HG03565 (cell line): ENCODE results near the gene MRPL16.
A peak's percentile ranks its signal among the peaks of the same experiment; 100 is the strongest.
"Not testable (repeated sequence)": the region's sequence is repeated elsewhere in the genome, so short reads cannot be mapped to it uniquely, and the experiment has no call there.

Experiments
- ATAC-seq: cut with Tn5 transposase; IDR thresholded peaks from one replicate; pipeline ENCODE4 v1.9.1; 2021; ENCODE audit warnings: mild to moderate bottlenecking, moderate library complexity; ENCODE audit not compliant: unreplicated experiment

Gene MRPL16

DNA sequence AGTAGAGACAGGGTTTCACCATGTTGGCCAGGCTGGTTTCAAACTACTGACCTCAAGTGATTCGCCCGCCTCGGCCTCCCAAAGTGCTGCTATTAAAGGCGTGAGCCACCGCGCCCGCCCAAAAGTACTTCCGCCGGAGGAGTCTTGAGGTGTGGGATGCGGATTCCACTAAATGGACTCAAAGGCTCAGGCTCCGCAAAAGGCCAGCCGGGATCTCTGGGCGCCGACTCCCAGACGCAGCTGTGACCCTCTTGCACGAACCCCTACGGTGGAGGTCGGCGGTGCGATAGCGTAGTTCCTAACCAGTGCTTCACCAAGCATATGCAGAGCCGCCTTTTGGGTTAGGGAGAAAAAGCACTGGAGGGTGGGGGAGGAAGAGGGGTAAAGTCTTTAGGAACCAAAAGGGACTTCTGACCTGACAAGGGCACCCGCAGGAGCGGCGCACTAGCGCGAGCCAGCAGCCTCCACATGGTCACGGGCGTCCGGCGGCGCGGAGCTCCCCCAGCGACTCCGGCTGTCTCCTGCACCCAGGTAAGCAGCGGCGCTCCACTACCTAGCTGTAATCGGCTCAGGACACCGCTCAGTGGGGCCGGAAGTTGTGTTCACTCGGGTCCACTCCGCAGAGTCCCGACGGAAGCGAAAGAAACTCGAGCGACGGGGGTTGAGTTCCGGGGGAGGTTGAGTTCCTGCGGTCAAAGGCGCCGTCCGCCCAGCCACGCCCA is at the start of gene MRPL16:
Gene MRPL16 (minus strand): TSS at position 590 of the 722 bp plus-strand sequence. CDS start 120 bp downstream, at position 470.
- peak; percentile 95 for ATAC-seq

DNA sequence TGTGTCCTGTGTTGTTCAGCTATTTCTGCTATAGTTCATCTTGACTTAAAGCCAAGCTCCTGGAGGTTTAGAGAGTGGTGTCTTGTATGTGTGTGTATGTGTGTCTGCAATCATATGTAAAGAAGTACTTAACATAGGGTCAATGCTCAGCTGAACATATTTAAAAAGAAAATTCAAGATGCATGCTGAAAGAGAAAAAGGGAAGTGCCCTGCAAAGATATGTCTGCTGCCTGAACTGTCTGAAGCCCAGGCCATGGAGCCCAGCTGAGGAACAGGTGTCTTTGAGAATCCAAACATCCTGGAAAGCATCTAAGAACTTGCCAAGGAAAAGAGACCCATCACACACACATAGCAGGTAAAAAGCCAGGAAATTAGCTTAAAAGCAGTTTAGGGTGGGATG is 49.1 kb upstream of the MRPL16 start:
- no peak for ATAC-seq

DNA sequence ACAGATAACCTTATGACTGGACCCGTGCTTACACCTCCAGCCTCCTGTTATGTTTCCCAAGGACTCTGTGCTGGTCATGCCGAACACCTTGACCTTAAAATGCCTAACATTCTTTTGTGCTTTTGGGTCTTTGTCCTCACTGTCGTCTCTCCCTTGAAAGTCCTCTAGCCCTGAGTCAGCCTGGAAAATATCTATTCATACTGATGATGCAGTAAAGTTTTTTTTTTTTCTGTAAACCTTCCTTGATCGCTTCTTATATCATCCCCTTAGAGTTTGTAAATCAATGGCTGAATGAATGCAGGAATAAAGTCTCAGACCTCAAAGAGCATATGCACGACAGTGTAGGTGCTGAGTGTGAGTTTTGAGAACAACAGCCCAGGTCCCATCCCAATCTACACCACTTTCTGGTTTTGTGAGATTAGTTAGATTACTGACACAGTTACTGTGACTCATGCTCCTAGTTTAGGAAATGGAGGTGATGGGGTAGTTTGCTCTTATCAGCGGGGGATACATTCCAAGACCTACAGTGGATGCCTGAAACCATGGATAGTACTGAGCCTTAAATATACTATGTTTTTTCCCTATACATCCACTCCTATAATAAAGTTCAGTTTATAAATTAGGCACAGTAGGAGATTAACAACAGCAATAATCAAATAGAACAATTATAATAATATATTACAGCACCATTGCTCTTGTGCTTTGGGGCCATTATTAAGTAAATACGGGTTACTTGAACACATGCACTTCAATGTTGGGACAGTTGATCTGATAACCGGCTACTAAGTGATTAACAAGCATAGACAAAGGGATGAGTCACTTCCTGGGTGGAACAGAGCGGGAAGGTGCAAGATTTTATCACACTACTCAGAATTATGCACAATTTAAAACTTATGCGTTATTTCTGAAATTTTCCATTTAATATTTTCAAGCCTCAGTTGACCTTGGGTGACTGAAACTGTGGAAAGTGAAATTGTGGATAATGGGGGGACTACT is 47.2 kb upstream of the MRPL16 start:
- ATAC-seq = no peak

DNA sequence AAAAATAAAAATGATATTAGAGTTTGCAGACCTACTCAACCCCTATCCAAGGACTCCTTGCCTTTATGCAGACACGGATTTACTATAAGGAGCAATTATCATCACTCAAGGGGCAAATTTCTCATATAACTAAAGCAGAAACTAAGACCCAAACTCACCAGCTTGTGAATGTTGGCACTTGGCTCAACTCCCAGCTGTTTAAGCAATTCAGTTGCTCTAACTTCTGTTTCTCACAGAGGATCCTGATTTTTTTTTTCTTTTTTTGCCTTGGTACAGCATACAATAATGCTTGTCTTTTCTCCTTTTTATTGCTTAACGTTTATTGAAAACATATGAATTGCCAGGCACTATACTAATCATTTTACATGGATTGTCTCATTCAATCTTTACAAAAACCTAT is 44.3 kb upstream of the MRPL16 start:
- no peak for ATAC-seq

DNA sequence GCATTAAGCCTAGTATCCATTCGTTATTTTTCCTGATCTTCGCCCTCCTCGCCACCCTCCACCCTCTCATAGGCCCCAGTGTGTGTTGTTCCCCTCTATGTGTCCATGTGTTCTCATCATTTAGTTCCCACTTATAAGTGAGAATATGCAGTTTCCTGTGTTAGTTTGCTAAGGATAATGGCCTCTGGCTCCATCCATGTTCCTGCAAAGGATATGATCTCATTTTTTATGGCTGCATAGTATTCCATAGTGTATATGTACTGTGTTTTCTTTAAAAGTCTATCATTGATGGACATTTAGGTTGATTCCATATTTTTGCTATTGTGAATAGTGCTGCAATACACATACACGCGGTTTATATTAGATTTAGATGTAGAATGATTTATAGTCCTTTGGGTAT is 40.8 kb upstream of the MRPL16 start:
- not testable (repeated sequence) for ATAC-seq

DNA sequence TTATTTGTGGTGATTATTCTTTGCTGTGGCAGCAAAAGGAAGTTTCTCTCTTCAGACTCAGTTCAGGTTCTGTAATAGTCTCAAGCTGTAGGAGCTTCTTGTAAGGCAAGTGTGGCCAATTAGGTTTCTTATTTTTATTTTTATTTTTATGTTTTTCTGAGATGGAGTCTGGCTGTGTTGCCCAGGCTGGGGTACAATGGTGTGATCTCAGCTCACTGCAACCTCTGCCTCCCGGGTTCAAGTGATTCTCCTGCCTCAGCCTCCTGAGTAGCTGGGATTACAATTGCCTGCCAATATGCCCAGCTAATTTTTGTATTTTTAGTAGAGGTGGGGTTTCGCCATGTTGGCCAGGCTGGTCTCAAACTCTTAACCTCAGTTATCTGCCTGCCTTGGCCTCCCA is 39.0 kb upstream of the MRPL16 start:
- not testable (repeated sequence) for ATAC-seq

DNA sequence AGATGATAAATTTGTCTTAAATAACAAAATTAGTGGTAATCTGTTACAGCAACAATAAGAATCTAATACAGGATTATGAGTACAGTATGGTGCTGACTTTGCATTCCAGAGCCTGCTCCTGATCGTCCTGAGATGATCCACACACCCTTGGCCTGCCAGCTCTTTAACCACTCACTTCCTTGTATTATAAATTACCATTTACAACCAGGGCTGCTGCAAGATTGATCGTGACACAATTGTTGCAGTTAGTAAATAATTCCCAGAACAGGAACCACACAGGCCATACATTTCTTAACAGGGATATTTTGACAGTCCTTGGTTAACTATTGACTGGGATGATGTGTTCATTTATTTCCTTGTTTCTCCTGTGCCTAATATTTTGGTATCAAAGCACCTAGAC is 38.6 kb upstream of the MRPL16 start:
- ATAC-seq = no peak

DNA sequence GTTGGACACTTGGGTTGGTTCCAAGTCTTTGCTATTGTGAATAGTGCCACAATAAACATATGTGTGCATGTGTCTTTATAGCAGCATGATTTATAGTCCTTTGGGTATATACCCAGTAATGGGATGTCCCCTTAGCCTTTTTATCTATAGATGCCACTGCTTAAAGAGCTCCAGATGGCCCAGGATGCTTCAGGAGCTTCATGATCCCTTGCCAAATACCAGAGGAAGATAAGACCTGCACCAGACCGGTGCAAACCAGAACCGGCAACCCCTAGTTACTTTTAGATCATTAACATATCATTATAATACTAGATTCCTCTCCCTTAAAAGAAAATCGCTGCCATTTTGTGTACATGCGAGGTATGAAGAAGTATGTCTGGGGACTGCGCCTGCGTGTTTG is 37.9 kb upstream of the MRPL16 start:
- ATAC-seq = not testable (repeated sequence)

DNA sequence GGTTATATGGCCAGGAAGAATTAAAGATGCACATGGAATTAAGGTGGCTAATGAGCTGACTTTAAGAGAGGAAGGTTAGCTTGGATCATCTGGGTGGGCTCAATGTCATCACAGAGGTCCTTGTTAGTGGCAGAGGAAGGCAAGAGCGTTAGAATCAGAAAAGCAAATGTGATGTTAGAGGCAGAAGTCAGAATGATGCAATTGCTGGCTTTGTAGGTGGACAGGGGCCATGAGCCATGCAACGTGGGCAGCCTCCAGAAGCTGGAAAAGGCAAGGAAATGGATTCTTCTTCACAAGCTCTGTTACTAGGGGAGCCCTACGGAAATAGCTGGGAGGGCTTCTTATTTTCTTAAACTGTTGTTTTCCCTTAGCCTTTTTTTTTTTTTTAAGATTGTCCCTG is 37.0 kb upstream of the MRPL16 start:
- ATAC-seq = no peak

DNA sequence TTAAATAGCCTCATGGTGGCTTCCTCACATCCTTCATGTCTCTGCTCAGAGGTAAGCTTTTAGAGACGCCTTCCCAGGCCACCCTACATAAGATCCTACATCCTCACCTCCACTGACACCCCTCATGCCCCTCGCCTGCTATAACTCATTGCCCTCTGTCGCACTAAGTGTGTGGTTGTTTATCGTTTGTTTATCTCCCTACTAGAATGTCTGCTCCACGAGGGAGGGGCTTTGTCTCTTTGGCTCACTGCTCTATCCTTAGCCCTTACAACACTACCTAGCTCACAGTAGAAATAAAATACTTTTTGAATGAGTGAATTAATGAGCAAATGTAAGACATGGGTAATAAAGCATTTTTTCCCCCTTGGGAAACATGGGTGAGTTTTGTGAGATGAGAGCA is 36.0 kb upstream of the MRPL16 start:
- no peak for ATAC-seq

DNA sequence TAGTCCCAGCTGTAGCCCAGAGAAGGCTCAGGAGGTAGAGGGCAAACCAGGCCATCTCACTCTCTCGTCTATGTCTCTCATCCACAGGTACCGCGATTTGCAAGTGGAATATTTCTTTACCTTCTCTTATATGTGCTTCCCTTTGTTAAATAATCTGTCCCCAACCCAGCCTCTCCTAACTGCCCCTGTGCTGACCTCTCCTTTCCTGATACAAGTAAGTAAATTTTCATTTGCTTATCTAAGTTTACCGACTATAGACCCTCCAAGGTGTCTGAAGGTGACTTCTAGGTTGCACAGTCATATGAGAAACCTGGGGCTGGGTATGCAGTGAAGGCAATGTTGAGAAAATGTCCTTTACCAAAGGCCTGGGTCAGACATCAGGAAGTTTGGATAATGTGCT is 34.8 kb upstream of the MRPL16 start, which contains the start of gene CBLIF:
Gene CBLIF (minus strand): TSS at position 101 of the 400 bp plus-strand sequence. CDS start 46 bp downstream, at position 55.
- ATAC-seq = no peak

DNA sequence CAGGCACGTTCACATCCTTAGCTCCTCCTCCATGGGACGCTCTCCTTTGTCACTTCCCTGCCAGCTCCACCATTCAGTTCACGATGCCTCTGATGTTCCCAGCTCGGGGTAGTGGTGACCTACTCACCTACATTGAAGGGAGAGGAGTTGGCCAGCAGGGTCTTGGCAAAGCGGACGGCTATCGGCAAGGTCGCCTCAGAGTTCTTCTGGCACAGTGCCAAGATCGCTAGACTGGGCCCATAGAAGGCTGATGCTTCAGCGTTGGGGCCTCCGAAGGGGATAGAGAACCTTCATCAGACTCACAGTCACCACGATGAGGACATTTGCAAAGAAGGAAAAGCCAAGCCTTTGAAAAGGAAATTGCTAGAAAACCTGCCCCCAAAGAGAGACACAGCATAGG is 31.7 kb upstream of the MRPL16 start:
- ATAC-seq = no peak

DNA sequence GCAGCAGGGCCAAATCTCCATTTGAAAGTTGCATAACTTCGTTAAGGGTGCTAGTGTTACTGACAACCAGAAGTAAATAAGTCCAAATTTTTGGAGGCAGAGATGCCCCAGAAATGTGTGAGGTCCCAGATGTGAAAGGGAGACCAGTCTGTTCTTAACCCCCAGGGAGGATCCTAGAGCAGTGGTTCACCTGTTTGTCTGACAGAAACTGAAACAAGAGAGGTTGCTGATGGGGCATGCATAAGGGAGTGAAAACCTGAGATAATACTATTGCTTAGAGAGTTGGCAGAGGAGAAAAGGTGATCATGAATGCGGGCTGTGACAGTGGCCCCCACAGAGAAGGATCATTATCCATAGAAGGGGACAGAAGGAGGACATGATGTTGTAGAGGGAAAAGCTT is 30.9 kb upstream of the MRPL16 start:
- ATAC-seq = no peak

DNA sequence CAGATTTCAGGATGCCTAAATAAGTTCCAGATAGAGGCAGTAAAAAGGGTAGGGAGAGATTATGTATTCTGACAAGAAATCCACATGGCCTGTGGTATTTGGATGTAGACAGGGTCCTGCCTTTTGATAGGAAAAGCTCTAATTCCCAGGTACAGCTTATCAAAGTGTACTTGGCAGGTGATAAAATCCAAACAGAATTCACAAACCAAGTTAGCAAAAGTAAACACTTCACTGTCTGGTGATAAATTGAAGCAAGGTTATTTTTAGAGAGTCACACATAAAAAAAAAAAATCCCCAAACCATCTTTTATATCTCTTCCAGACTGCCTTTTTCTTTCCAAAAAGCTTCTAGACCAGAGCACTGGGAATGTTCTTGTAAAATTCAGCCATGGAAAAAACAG is 29.0 kb upstream of the MRPL16 start:
- ATAC-seq = no peak

DNA sequence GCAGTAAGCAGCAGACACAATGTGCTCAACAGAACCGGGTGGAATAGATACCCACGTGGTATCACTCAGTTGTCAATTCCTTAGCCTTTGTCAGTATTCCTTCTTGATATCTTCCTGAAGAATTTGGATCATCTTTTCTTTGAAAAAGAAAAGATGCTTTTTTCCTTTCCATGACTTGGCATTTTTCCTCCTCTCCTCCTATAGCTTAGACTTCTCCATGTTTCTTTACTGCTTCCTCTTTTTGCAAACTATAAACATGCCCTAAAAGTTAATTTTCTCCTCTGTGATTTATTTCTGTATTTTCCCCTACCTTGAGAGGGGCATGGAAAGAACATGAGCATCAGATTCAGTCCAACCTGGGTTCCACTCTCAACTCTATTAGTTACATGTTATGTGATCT is 23.0 kb upstream of the MRPL16 start:
- ATAC-seq = no peak

DNA sequence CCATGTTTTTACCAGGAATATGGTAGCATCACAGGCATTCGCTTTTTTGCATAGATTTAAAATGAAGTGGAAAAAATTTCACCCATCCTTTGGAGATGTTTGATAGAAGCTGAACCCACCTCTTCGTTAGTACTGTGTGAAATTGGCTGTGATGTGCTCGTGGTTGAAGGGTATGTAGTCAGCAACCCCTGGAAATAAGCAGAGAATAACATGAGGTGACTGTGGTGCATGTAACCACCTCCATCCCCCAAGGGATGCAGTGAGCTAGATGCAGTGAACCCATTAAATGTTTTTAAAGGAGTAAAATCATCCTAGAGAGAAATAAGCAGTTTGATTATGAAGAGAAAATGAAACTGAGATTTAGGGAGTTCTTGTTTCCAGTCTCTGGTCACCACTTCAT is 18.8 kb upstream of the MRPL16 start:
- ATAC-seq = no peak

DNA sequence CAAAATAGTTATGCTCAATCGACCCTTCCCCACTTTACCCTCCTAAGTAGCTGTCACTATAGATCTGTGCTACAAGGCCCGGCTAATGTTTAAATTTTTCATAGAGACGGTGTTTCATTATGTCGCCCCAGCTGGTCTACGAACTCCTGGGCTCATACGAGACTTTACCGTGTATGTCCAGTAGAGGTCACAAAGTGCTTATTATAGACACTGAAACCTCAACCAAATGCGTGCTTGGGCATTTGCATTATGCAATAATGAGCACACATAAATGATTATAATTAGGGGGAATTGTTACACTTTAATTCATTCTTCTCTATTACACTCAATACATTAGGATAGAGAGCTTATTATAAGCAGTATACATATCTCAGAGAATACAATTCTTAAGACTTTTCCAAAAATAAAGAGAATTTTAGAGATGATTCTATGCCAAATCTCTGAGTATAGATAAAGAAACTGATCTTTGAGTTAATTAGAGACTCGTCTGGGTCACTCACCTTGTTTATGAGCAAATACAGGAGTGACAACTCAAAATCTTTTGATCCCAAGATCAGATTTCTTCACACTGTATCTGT is 12.5 kb upstream of the MRPL16 start:
- peak; percentile 94 for ATAC-seq

DNA sequence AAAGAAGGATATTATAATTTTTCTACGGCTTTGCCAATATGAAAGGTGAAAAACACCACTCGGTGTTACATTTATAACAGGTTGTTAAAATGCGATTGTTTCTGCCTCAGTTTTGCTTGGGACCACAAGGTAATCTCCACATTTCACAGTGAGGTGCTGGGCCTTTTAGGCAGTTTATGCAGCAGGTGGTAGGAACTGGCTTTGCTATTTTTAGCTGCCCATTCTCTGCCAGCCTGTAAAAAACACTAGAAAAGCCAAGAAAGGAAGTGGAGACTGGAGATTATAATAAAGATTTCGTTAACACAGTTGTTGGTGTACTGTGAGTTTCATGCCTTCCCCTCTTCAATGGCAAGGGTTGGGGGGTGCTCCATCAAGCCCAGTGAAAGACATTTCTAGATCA is 8.0 kb upstream of the MRPL16 start:
- no peak for ATAC-seq

DNA sequence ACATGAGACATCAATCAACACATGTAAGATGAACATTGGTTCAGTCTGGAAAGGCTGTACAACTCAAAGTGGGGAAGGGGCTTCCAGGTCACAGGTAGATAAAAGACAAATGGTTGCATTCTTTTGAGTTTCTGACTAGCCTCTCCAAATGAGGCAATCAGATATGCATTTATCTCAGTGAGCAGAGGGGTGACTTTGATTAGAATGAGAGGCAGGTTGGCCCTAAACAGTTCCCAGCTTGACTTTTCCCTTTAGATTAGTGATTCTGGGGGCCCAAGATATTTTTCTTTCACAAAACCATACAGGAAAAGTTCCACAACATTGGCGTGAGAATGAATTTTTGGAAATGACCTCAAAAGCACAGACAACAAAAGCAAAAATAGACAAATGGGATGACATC is 5.9 kb upstream of the MRPL16 start:
- ATAC-seq = not testable (repeated sequence)

DNA sequence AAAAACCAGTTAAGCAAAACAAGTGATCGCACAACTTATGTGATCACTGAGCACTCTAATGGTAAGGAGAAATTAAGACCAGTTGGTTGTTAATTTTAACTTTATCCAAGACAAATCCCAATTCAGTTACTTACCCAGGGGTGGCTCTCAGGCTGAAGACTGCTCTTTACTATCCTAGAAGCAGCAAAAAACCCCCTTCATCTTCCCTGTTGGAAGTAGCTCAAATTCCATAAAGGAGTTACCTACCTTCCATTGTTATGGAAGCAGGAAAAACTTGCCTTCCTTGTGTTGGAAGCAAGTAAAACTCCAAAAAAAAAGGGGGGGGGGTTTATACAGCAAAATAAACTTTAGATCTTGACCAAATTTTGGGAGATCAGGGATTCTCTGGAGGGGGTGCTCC is 5.2 kb upstream of the MRPL16 start:
- no peak for ATAC-seq

DNA sequence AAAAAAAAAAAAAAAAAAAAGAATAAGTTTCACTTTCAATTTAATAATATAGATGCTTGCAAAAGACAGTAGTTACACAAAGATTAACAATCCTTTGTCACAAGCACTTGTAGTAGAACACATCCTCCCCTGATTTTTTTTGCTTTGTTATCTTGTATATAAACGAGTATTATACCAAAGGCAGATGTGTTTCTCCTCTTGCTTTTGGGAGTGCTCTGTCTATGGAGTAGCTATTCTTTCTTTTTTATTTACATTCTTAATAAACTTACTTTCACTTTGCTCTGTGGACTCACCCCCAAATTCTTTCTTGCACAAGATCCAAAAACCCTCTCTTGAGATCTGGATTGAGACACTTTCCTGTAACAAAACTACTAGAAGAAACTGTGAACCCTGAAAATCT is 3.4 kb upstream of the MRPL16 start:
- ATAC-seq = no peak

DNA sequence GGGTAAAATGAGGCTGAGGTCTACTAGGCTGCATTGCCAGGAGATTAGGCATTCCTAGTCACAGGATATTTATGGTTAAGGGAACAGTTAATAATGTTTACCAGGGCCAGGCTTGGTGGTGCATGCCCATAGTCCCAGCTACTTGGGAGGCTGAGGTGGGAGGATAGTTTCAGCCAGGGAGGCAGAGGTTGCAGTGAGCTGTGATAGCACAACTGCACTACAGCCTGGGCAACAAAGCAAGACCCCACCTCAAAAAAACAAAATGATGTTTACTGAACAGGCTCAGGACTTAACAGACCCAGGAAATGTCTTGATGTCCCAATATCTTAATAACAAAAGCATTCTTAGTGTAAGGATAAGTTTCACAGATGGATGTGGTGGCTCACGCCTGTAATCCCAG is 2.8 kb upstream of the MRPL16 start:
- no peak for ATAC-seq
